ENCODE data around the gene CTDSP1.

CTDSP1 gene

GRCh38 chr2:218422403-218423086 lies 22.9 kb downstream of the CTDSP1 start:
- in situ Hi-C loops (cut with MboI; ENCODE audit: low pct_unique_long_range_greater_than_20kb, low sequenced_read_pairs, unreplicated experiment) = loop anchor here (25.0 kb wide), 1 partner anchor 415 kb away; the partner anchor contains the start of gene PRKAG3
- no peak for DNase-seq (ENCODE audit: low spot score)
- no peak for TF ChIP-seq CTCF (IDR thresholded peaks at IDR 0.05; ENCODE audit: extremely low read depth, insufficient read depth, missing control alignments)

DNA sequence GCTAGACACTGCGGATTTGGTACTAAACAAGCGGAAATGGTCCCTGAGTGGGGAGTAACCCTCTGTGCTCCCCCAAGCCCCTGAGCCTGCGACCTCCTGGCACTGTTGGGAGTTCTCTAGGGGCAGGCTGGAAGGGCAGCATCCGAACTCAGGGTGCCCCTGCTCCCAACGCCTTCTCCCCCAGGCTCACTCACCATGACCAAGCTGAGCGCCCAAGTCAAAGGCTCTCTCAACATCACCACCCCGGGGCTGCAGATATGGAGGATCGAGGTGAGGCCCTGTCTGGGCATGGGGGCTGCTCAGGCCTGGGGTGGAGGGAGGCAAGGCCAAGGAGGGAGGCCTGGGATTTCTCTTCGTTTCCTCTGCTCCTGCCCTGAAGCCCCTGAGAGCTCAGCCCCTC lies 23.9 kb downstream of the CTDSP1 start:
- no peak for DNase-seq (ENCODE audit: low spot score)
- in situ Hi-C loops (cut with MboI; ENCODE audit: low pct_unique_long_range_greater_than_20kb, low sequenced_read_pairs, unreplicated experiment) = loop anchor here (25.0 kb wide), 1 partner anchor 414 kb away; the partner anchor contains the start of gene PRKAG3
- no peak for TF ChIP-seq CTCF (IDR thresholded peaks at IDR 0.05; ENCODE audit: extremely low read depth, insufficient read depth, missing control alignments)

DNA sequence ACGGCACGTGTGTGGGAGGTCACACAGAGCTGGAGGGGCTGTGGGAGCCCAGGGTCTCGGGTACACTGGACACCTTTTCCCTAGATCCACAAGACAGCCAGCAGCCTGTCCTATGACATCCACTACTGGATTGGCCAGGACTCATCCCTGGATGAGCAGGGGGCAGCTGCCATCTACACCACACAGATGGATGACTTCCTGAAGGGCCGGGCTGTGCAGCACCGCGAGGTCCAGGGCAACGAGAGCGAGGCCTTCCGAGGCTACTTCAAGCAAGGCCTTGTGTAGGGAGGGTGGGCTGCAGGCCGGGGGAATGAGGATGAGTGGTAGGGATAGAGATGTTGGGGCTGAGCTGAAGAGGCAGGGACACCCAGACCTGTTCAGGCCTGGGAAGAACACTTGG lies 25.9 kb downstream of the CTDSP1 start:
- in situ Hi-C loops (cut with MboI; ENCODE audit: low pct_unique_long_range_greater_than_20kb, low sequenced_read_pairs, unreplicated experiment) = no loop called here
- no peak for TF ChIP-seq CTCF (IDR thresholded peaks at IDR 0.05; ENCODE audit: extremely low read depth, insufficient read depth, missing control alignments)
- DNase-seq (ENCODE audit: low spot score) = no peak

GRCh38 chr2:218427741-218428140 lies 28.1 kb downstream of the CTDSP1 start:
- no peak for DNase-seq (ENCODE audit: low spot score)
- no peak for TF ChIP-seq CTCF (IDR thresholded peaks at IDR 0.05; ENCODE audit: extremely low read depth, insufficient read depth, missing control alignments)
- in situ Hi-C loops (cut with MboI; ENCODE audit: low pct_unique_long_range_greater_than_20kb, low sequenced_read_pairs, unreplicated experiment) = no loop called here

DNA sequence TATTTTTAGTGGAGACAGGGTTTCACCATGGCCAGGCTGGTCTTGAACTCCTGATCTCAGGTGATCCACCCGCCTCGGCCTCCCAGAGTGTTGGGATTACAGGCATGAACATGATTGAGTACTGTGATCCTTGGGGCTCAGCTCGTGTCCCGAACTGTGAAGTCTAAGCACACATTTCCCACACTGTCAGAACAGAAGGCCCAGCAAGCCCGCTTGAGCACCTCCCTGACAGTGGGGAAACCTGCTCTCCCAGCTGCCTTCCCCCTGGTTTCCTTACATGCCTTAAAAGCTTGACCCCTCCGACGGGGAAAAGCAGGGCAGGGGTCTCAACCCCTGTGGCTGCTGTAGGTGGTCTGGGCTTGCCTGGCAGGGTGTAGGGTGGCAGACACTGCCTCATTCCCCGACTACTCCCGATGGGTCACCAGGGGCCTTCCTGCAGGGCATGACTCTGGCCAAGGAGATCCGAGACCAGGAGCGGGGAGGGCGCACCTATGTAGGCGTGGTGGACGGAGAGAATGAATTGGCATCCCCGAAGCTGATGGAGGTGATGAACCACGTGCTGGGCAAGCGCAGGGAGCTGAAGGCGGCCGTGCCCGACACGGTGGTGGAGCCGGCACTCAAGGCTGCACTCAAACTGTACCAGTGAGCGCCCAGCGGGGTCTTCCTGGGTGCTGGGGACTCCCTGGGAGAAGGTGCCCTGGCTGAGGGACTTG lies 29.3 kb downstream of the CTDSP1 start:
- no peak for TF ChIP-seq CTCF (IDR thresholded peaks at IDR 0.05; ENCODE audit: extremely low read depth, insufficient read depth, missing control alignments)
- in situ Hi-C loops (cut with MboI; ENCODE audit: low pct_unique_long_range_greater_than_20kb, low sequenced_read_pairs, unreplicated experiment) = no loop called here
- DNase-seq (ENCODE audit: low spot score) = no peak

GRCh38 chr2:218429911-218430692 lies 30.4 kb downstream of the CTDSP1 start:
- no peak for DNase-seq (ENCODE audit: low spot score)
- in situ Hi-C loops (cut with MboI; ENCODE audit: low pct_unique_long_range_greater_than_20kb, low sequenced_read_pairs, unreplicated experiment) = no loop called here
- no peak for TF ChIP-seq CTCF (IDR thresholded peaks at IDR 0.05; ENCODE audit: extremely low read depth, insufficient read depth, missing control alignments)
